SK-N-SH (cell line): ENCODE measurements around the gene ZSCAN12. TPM values are rescaled to one million over a fixed set of nuclear protein-coding genes. Genes with fewer than 3 reads are reported as not detected.

Source experiments
- CTCF ChIA-PET: fragments of 300-600, 350-600 bp; formaldehyde crosslinking; extraction: SDS; loops from one replicate; lab custom pipeline; 2021; lab: Yijun Ruan, JAX
- POLR2A ChIA-PET: fragments of 350-600 bp; sonication (Branson Sonifier 250); formaldehyde crosslinking; extraction: SDS; loops from one replicate; lab custom pipeline; 2020; ENCODE audit warnings: antibody characterized with exemption, inconsistent platforms; lab: Yijun Ruan, JAX
- DNase-seq: peaks from one replicate; pipeline ENCODE4 v3.0.0; 2012
- H2AFZ ChIP-seq: fragments of 200-600 bp; sonication (generic); 2 replicates; pipeline ENCODE4 v1.8.1; 2016; ENCODE audit warnings: antibody characterized with exemption, mild to moderate bottlenecking, low read depth
- H3F3A ChIP-seq: fragments of 200-600 bp; sonication (generic); replicated peaks from 2 replicates; pipeline ENCODE3; 2016; ENCODE audit warnings: antibody characterized with exemption, mild to moderate bottlenecking; ENCODE audit not compliant: insufficient read depth
- H3K27ac ChIP-seq, 2 experiments: fragments of 200-500 bp in 1 of 2; fragments of 200-600 bp in 1 of 2; sonication (Bioruptor generic) in 1 of 2; sonication (generic), shearing (Covaris generic) in 1 of 2; 2 replicates each; pipeline versions ENCODE4 v1.5.1 to v1.6.1; 2014 to 2016; ENCODE audit warnings: low read depth in 2 of 2, inconsistent platforms in 1 of 2, low read length in 1 of 2, mild to moderate bottlenecking in 1 of 2, mixed read lengths in 1 of 2
- H3K27me3 ChIP-seq: fragments of 200-600 bp; sonication (generic), shearing (Covaris generic); 2 replicates; pipeline ENCODE4 v1.6.1; 2016; ENCODE audit warnings: mixed run types; ENCODE audit not compliant: insufficient read depth
- H3K36me3 ChIP-seq, 2 experiments: fragments of 200-500 bp in 1 of 2; fragments of 200-600 bp in 1 of 2; sonication (Bioruptor generic) in 1 of 2; sonication (generic) in 1 of 2; replicated peaks in 1 of 2; 2 replicates each; pipeline versions ENCODE3 to v1.5.1; 2014 to 2016; ENCODE audit warnings: low read length in 1 of 2, mild to moderate bottlenecking in 1 of 2; ENCODE audit not compliant: insufficient read depth in 2 of 2, control insufficient read depth in 1 of 2
- H3K4me1 ChIP-seq, 2 experiments: fragments of 200-500 bp in 1 of 2; fragments of 200-600 bp in 1 of 2; sonication (Bioruptor generic) in 1 of 2; sonication (generic), shearing (Covaris generic) in 1 of 2; 2 replicates each; pipeline versions ENCODE4 v1.5.1 to v1.6.1; 2014 to 2016; ENCODE audit warnings: low read depth in 1 of 2, low read length in 1 of 2, mixed run types in 1 of 2; ENCODE audit not compliant: insufficient read depth in 2 of 2, control insufficient read depth in 1 of 2
- H3K4me2 ChIP-seq: fragments of 200-600 bp; sonication (generic), shearing (Covaris generic); 2 replicates; pipeline ENCODE4 v1.6.1; 2017; ENCODE audit warnings: mixed run types
- H3K4me3 ChIP-seq, 2 experiments: fragments of 200-500 bp in 1 of 2; fragments of 200-600 bp in 1 of 2; sonication (Bioruptor generic) in 1 of 2; sonication (generic), shearing (Covaris generic) in 1 of 2; 2 replicates each; pipeline versions ENCODE4 v1.5.1 to v1.8.1; 2014 to 2016; ENCODE audit warnings: low read depth in 2 of 2, inconsistent platforms in 1 of 2, low read length in 1 of 2, mild to moderate bottlenecking in 1 of 2, mixed read lengths in 1 of 2, moderate library complexity in 1 of 2
- H3K79me2 ChIP-seq: fragments of 200-600 bp; sonication (generic); 2 replicates; pipeline ENCODE4 v1.8.1; 2017; ENCODE audit warnings: mild to moderate bottlenecking; ENCODE audit not compliant: insufficient read depth
- H3K9ac ChIP-seq: fragments of 200-600 bp; sonication (generic); 2 replicates; pipeline ENCODE4 v1.6.1; 2017; ENCODE audit warnings: mixed run types
- H3K9me2 ChIP-seq: fragments of 200-600 bp; sonication (generic); 2 replicates; pipeline ENCODE4 v1.6.1; 2017; ENCODE audit warnings: mixed run types
- H3K9me3 ChIP-seq: fragments of 200-600 bp; sonication (generic); 2 replicates; pipeline ENCODE4 v1.6.1; 2017; ENCODE audit warnings: mixed run types, mild to moderate bottlenecking, moderate library complexity
- H4K20me1 ChIP-seq: fragments of 200-600 bp; sonication (generic); 2 replicates; pipeline ENCODE4 v1.6.1; 2017; ENCODE audit warnings: mild to moderate bottlenecking, mixed run types; ENCODE audit not compliant: insufficient read depth
- ELF1 ChIP-seq: IDR thresholded peaks from 2 replicates; pipeline ENCODE4 v1.4.0; 2012
- EP300 ChIP-seq, 2 experiments: IDR thresholded peaks; 2 replicates each; pipeline versions ENCODE4 v1.4.0 to v1.6.1; 2012; ENCODE audit warnings: borderline replicate concordance in 1 of 2, low read depth in 1 of 2, low read length in 1 of 2
- EZH2phosphoT487 ChIP-seq: fragments of 200-600 bp; sonication (generic); IDR thresholded peaks from 2 replicates; pipeline ENCODE4 v1.6.1; 2017; ENCODE audit warnings: low read depth, mixed run types, mild to moderate bottlenecking, antibody characterized with exemption, moderate library complexity, borderline replicate concordance
- FOSL2 ChIP-seq: IDR thresholded peaks from 2 replicates; pipeline ENCODE4 v1.4.0; 2012; ENCODE audit warnings: low read depth, mild to moderate bottlenecking, moderate library complexity, borderline replicate concordance
- FOXJ3 ChIP-seq: sonication (generic); formaldehyde crosslinking; IDR thresholded peaks from 2 replicates; pipeline ENCODE4 v1.5.1; 2020; ENCODE audit warnings: mild to moderate bottlenecking, missing genetic modification reagents
- FOXM1 ChIP-seq: IDR thresholded peaks from 2 replicates; pipeline ENCODE4 v1.4.0; 2012; ENCODE audit warnings: low read depth, mild to moderate bottlenecking
- GABPA ChIP-seq: IDR thresholded peaks from 2 replicates; pipeline ENCODE4 v1.4.0; 2012; ENCODE audit warnings: low read depth, mild to moderate bottlenecking
- JUND ChIP-seq: IDR thresholded peaks from 2 replicates; pipeline ENCODE4 v1.4.0; 2012
- MEF2A ChIP-seq: IDR thresholded peaks from 2 replicates; pipeline ENCODE4 v1.4.0; 2012; ENCODE audit warnings: low read depth, borderline replicate concordance
- NRF1 ChIP-seq: IDR thresholded peaks from 2 replicates; pipeline ENCODE4 v1.6.1; 2012; ENCODE audit warnings: low read depth, mild to moderate bottlenecking, low read length
- RAD21 ChIP-seq: IDR thresholded peaks from 2 replicates; pipeline ENCODE4 v1.6.1; 2012; ENCODE audit warnings: mild to moderate bottlenecking, low read length
- REST ChIP-seq: IDR thresholded peaks from 2 replicates; pipeline ENCODE4 v1.6.1; 2012; ENCODE audit warnings: mild to moderate bottlenecking, low read depth, low read length, moderate library complexity
- SIN3A ChIP-seq: IDR thresholded peaks from 2 replicates; pipeline ENCODE4 v1.6.1; 2012; ENCODE audit warnings: low read depth, mild to moderate bottlenecking, low read length, moderate library complexity, borderline replicate concordance
- SMC3 ChIP-seq: IDR thresholded peaks from 2 replicates; pipeline ENCODE4 v1.6.1; 2012; ENCODE audit warnings: low read depth, low read length, improper control_type of control experiment
- TEAD4 ChIP-seq: IDR thresholded peaks from 2 replicates; pipeline ENCODE4 v1.4.0; 2012; ENCODE audit warnings: mild to moderate bottlenecking, borderline replicate concordance; ENCODE audit not compliant: insufficient read depth
- YY1 ChIP-seq: IDR thresholded peaks from 2 replicates; pipeline ENCODE4 v1.4.0; 2012; ENCODE audit warnings: low read depth, mild to moderate bottlenecking
- WGBS: methylation state at CpG from one replicate; pipeline ENCODE4 v1.1.6; 2017; ENCODE audit warnings: low lambda C conversion rate; 5-methylcytosine and 5-hydroxymethylcytosine counted together
- polyA plus RNA-seq, 3 experiments: library from polyadenylated mRNA; depleted of rRNA; stranded (reverse); fragments of >200 nt; gene quantifications; 2 replicates each; pipeline ENCODE4 v1.2.3, GENCODE V29; 2012

ZSCAN12 gene
- polyA plus RNA-seq, 1 of the 3 experiments (the other 2 are of a cell fraction), result 1.6 TPM

GRCh38 chr6:28410767-28411166, 11.2 kb upstream of the ZSCAN12 start:
- POLR2A ChIA-PET, result no interaction called here
- 82% methylated on average over 2 of the region's 2 CpGs for WGBS

GRCh38 chr6:28408076-28408802, 8.7 kb upstream of the ZSCAN12 start:
- ChIA-PET CTCF (no interaction called here), POLR2A (no interaction called here)
- Histone ChIP-seq H3K9me3 (no peaks in the 10 kb centered on the region), H3K36me3 (no peaks in the 10 kb centered on the region), H4K20me1 (no peaks in the 10 kb centered on the region), H3K27me3 (no peaks in the 10 kb centered on the region; the same call in 1 of the 2 replicates), H3K79me2 (no peaks in the 10 kb centered on the region), H3F3A (no peaks in the 10 kb centered on the region), H3K4me3 (no peak overlapping the region), H3K9me2 (no peaks in the 10 kb centered on the region), H3K4me2 (no peak overlapping the region), H2AFZ (no peak overlapping the region), H3K9ac (no peak overlapping the region), H3K27ac (no peak overlapping the region), H3K4me1 (no peaks in the 10 kb centered on the region)
- no peak for TF ChIP-seq EP300 (IDR thresholded peaks at IDR 0.05; ENCODE audit: borderline replicate concordance in 1 of 2, low read depth in 1 of 2, low read length in 1 of 2)
- no peak for TF ChIP-seq GABPA
- TF ChIP-seq EZH2phosphoT487, result no peak
- no peak for TF ChIP-seq JUND
- no peak for TF ChIP-seq MEF2A
- TF ChIP-seq FOXM1, result no peak
- no peak for TF ChIP-seq ELF1
- no peak for TF ChIP-seq SMC3
- no peak for TF ChIP-seq FOXJ3 (CRISPR knock-in tag)
- no peak for TF ChIP-seq TEAD4
- TF ChIP-seq SIN3A, result no peak
- TF ChIP-seq FOSL2, result no peak
- no peak for TF ChIP-seq REST
- TF ChIP-seq RAD21, result no peak
- 51% methylated on average over 5 of the region's 5 CpGs for WGBS
- DNase-seq, result no peak

More at GRCh38 chr6:28410767-28411166, 11.2 kb upstream of the ZSCAN12 start:
- Histone ChIP-seq H3K79me2 (no peaks in the 10 kb centered on the region), H3F3A (no peaks in the 10 kb centered on the region), H4K20me1 (no peaks in the 10 kb centered on the region), H3K9me2 (no peaks in the 10 kb centered on the region), H3K9ac (no peak overlapping the region), H3K4me1 (no peaks in the 10 kb centered on the region), H3K27ac (no peak overlapping the region), H3K9me3 (no peaks in the 10 kb centered on the region), H3K4me3 (no peak overlapping the region), H2AFZ (no peak overlapping the region), H3K36me3 (no peaks in the 10 kb centered on the region), H3K4me2 (no peak overlapping the region)
- CTCF ChIA-PET, result no interaction called here
- no peak for DNase-seq
- TF ChIP-seq SIN3A, result no peak
- no peak for TF ChIP-seq NRF1
- TF ChIP-seq FOXM1, result no peak
- TF ChIP-seq YY1, result no peak
- TF ChIP-seq, all 33 proteins: peak for 0
- H3K27me3 ChIP-seq, result no peaks in the 10 kb centered on the region; the same call in 1 of the 2 replicates
